Chondrocyte (in vitro differentiated cells): ENCODE results near the gene PNLDC1. TPM values are rescaled to one million over a fixed set of nuclear protein-coding genes. Genes with fewer than 3 reads are reported as not detected.
"Not testable (repeated sequence)": the region's sequence is repeated elsewhere in the genome, so short reads cannot be mapped to it uniquely, and the experiment has no call there.

Experiments
- DNase-seq: peaks from one replicate; pipeline ENCODE4 v3.0.0; 2021; ENCODE audit warnings: mixed read lengths, low spot score
- H3K27ac Mint-ChIP-seq: one replicate; pipeline ENCODE4 v1.8.0; 2021; ENCODE audit warnings: mild to moderate bottlenecking, moderate library complexity, mixed read lengths; ENCODE audit not compliant: unreplicated experiment
- H3K27me3 Mint-ChIP-seq: 2 replicates; pipeline ENCODE4 v1.8.0; 2021; ENCODE audit warnings: low read depth, mixed read lengths
- H3K36me3 Mint-ChIP-seq: 2 replicates; pipeline ENCODE4 v1.8.0; 2021; ENCODE audit warnings: low read depth, mixed read lengths
- H3K4me1 Mint-ChIP-seq: 2 replicates; pipeline ENCODE4 v1.8.0; 2021; ENCODE audit warnings: low read depth, mild to moderate bottlenecking, mixed read lengths
- H3K4me3 Mint-ChIP-seq: one replicate; pipeline ENCODE4 v1.8.0; 2021; ENCODE audit warnings: mild to moderate bottlenecking, moderate library complexity, mixed read lengths; ENCODE audit not compliant: unreplicated experiment
- H3K9me3 Mint-ChIP-seq: 2 replicates; pipeline ENCODE4 v1.8.0; 2021; ENCODE audit warnings: low read depth, mixed read lengths
- CTCF ChIP-seq: fragments of 200-600 bp; sonication (generic); IDR thresholded peaks from 2 replicates; pipeline ENCODE4 v1.5.0; 2021; ENCODE audit warnings: antibody characterized with exemption, mild to moderate bottlenecking, moderate library complexity
- total RNA-seq: library from RNA; stranded (reverse); gene quantifications from 3 replicates; pipeline ENCODE4 v1.2.1, GENCODE V29; 2021

The PNLDC1 gene
- total RNA-seq, 1 donor from 2014 or later, result not detected

- no peak for TF ChIP-seq CTCF
- Mint-ChIP-seq H3K27ac (peak overlapping the region; percentile 99), H3K9me3 (no peaks in the 10 kb centered on the region), H3K4me3 (peak overlapping the region; percentile 98), H3K4me1 (peaks cover 44% of the 10 kb centered on the region), H3K36me3 (peaks cover 26% of the 10 kb centered on the region), H3K27me3 (no peaks in the 10 kb centered on the region)
- DNase-seq, result no peak
These were observed 11.2 kb upstream of the PNLDC1 start for GRCh38 chr6:159788753-159789376.

- Mint-ChIP-seq H3K9me3 (no peaks in the 10 kb centered on the region), H3K27ac (peak within 1 kb of the TSS; percentile 99), H3K36me3 (peaks cover 30% of the 10 kb centered on the region), H3K4me1 (peaks cover 44% of the 10 kb centered on the region), H3K4me3 (peak within 1 kb of the TSS; percentile 98), H3K27me3 (no peaks in the 10 kb centered on the region)
- peak; percentile 100 for DNase-seq
- TF ChIP-seq CTCF, result no peak
These were observed 10.5 kb upstream of the PNLDC1 start, which contains the start of gene TCP1 for GRCh38 chr6:159789377-159790148. Gene TCP1, minus strand, starts transcription at chr6:159789602. Its CDS starts 134 bp downstream, at chr6:159789468.

GRCh38 chr6:159790149-159790955 lies 9.7 kb upstream of the PNLDC1 start, which contains the start of gene MRPL18:
Gene MRPL18, plus strand, starts transcription at chr6:159790467. Its CDS starts 121 bp downstream, at chr6:159790588.
- TF ChIP-seq CTCF, result no peak
- DNase-seq, result peak; percentile 97
- H3K27me3 Mint-ChIP-seq, result no peaks in the 10 kb centered on the region
- no peaks in the 10 kb centered on the region for H3K9me3 Mint-ChIP-seq
- peak within 1 kb of the TSS; percentile 98 for H3K4me3 Mint-ChIP-seq
- H3K36me3 Mint-ChIP-seq, result peaks cover 24% of the 10 kb centered on the region
- peaks cover 44% of the 10 kb centered on the region for H3K4me1 Mint-ChIP-seq
- H3K27ac Mint-ChIP-seq, result peak within 1 kb of the TSS; percentile 99

- Mint-ChIP-seq H3K4me1 (peaks cover 42% of the 10 kb centered on the region), H3K36me3 (peaks cover 19% of the 10 kb centered on the region), H3K27me3 (no peaks in the 10 kb centered on the region), H3K9me3 (no peaks in the 10 kb centered on the region), H3K27ac (peak overlapping the region; percentile 99), H3K4me3 (peak overlapping the region; percentile 98)
- TF ChIP-seq CTCF, result no peak
- DNase-seq, result no peak
These were observed 9.0 kb upstream of the PNLDC1 start for GRCh38 chr6:159790956-159791598.

GRCh38 chr6:159794976-159795375 lies 5.1 kb upstream of the PNLDC1 start:
- DNase-seq, H3K27me3 Mint-ChIP-seq, H3K9me3 Mint-ChIP-seq, H3K4me3 Mint-ChIP-seq, H3K27ac Mint-ChIP-seq: not testable (repeated sequence)
- Mint-ChIP-seq H3K4me1 (peaks cover 21% of the 10 kb centered on the region), H3K36me3 (peaks cover 29% of the 10 kb centered on the region)
